Coronary artery (tissue), 2 donors: ENCODE data around the gene SEC16A.

Experiments
- DNase-seq: peaks from one replicate; pipeline ENCODE4 v3.0.0-alpha.2; 2017; ENCODE audit warnings: low spot score
- H3K27ac ChIP-seq, 2 donors: fragments of 200-600 bp; sonication (generic); one replicate each; pipeline ENCODE4 v1.5.1; 2016 to 2019
- H3K4me3 ChIP-seq: fragments of 200-600 bp; sonication (generic); 2 replicates; pipeline ENCODE4 v1.5.1; 2016; ENCODE audit warnings: mild to moderate bottlenecking, moderate library complexity
- TF ChIP-seq, protein P1 (sequence below): fragments of 200-600 bp; sonication (generic); IDR thresholded peaks from one replicate; pipeline ENCODE4 v1.5.1; 2019; ENCODE audit warnings: antibody characterized with exemption

Gene SEC16A

DNA sequence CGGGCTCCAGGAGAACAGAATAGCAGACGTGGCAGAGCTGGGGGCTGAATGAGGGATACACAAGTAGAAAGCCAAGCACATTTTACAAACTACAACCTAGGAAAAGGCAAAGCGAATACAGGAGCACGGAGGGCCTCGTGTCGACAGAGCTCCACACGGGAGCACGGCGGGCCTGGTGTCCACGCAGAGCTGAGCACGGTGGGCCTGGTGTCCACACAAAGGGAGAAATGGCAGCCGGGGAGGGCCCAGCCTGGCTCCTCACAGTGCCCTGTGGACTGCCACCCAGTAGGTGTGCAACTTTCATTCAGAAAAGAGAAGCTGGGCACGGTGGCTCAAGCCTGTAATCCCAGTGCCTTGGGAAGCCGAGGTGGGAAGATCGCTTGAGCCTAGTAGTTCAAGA lies 39.8 kb downstream of the SEC16A start:
- TF ChIP-seq, protein P1, sequence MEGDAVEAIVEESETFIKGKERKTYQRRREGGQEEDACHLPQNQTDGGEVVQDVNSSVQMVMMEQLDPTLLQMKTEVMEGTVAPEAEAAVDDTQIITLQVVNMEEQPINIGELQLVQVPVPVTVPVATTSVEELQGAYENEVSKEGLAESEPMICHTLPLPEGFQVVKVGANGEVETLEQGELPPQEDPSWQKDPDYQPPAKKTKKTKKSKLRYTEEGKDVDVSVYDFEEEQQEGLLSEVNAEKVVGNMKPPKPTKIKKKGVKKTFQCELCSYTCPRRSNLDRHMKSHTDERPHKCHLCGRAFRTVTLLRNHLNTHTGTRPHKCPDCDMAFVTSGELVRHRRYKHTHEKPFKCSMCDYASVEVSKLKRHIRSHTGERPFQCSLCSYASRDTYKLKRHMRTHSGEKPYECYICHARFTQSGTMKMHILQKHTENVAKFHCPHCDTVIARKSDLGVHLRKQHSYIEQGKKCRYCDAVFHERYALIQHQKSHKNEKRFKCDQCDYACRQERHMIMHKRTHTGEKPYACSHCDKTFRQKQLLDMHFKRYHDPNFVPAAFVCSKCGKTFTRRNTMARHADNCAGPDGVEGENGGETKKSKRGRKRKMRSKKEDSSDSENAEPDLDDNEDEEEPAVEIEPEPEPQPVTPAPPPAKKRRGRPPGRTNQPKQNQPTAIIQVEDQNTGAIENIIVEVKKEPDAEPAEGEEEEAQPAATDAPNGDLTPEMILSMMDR: no peak
- H3K27ac ChIP-seq: no peak overlapping the region
- DNase-seq: no peak

DNA sequence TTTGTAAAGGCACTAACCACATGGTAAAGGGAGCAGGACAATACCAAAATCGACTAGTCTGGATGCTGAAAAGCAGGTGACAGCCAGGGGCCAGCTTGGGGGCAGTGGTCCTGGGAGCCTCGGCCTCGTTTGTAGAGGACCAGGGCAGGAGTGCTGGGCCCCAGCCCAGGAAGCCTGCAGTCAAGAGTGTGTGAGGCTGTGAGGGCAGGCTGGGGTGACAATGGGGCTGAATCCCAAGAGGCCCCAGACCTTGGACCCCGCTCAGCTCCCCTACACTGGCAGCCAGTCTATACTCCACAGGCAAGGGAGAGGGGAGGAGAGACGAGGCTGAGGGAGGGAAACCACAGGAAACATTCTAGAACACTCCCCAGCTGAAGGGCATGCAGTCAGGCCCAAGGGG lies 40.6 kb downstream of the SEC16A start:
- no peak for DNase-seq
- Histone ChIP-seq H3K4me3 (no peak overlapping the region), H3K27ac (no peak overlapping the region)
- TF ChIP-seq, protein P1: no peak

More for the DNA sequence above, 39.8 kb downstream of the SEC16A start:
- H3K4me3 ChIP-seq: no peak overlapping the region

DNA sequence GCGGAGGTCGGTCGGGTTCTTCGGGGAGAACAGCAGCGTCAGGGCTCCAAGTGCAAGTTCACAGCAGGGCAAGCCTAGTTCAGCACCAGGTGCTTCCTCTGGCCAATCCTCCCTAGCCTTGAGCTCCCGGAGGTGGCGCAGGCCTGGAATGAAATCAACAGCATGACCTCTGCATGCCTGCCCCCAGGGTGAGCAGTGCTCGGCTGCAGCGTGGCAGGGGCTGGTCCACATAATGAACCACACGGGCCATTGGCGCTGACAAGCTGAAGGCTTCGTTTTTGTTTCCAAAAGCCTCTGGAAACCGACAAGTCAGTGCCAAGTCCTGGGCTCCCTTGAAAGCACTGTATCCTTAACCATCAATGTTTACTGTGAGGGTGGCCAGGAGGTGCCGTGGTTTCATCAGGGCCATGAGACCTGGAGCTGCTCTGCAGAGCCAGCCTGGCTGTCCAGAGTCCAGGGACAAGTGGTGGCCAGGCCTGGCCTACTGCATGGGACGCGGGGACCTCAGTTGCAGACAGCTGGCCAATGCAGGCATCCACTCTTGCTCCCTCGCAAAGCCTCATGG lies 41.1 kb downstream of the SEC16A start:
- no peak for DNase-seq
- TF ChIP-seq, protein P1: no peak
- Histone ChIP-seq H3K4me3 (no peak overlapping the region), H3K27ac (no peak overlapping the region)

DNA sequence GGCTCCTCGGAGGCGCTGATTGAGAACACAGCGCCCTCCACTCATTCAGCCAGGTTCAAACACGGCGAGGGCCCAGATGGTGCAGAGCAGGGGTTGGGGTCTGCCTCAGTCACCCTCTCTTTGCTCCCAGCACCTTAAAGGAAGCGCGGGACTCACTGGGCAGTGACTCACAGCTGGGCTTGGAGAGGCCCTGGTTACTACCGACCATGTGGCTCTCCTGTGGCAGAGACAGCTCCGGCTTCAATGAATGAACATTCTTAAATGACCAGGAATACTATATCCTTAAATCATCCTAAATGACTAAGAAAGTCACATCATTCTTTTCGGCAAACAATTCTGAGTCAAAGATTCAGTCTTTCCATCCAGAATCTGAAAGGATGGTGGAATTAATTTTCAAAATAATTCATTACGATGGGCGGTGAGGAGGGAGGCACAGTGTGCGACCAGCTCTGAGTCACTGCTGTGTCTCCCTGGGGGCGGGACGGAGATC lies 41.6 kb downstream of the SEC16A start:
- no peak overlapping the region for H3K27ac ChIP-seq
- TF ChIP-seq, protein P1: no peak
- no peak for DNase-seq
- H3K4me3 ChIP-seq: no peak overlapping the region

DNA sequence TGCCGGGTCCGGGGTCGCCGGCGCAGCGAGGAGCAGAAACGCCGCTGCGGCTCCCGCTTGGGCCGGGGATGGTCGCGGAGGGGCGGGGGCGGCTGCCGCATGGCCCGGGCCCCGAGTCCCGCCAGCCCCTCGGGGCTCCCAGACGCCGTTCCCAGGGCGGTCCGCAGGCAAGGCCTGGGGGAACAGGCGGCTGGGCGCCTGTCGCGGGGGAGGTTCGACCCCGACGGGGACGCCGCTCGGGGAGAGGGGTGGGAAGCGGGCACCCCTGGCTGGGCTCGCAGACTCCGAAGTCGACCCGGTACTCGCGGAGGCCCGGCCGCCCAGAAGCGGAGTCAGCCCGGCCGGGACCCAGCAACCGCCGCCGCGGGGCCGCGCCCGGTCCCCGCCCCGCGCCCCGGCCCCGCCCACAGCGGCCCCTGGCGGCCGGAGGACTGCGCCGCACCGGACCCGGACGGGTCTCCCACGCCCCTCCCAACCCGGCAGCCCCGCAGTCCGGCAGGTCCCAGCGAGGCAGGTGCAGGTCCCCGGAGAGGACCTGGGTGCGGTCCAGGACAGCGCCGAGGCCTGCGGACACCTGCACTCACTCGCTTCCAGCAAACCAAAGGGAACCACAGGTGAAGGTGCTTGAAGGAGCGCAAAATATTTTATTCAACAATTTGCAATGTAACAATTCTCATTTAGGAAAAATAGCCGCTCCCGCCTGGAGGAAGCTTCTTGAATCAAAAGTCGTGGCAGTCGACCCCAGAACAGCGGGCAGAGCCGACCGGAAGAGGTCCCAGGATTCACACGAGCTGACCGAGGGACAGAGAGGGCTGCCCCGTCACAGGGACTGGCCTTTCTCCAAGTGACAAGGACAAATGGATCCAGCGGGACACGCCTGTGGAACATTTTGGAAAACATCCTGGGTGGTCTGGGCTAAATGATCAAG lies 43.1 kb downstream of the SEC16A start, which contains the start of gene INPP5E:
INPP5E (minus strand) TSS at position 365 of the 928 bp plus-strand sequence. CDS start 426 bp downstream, outside the sequence.
- peak within 1 kb of the TSS; percentile 52 to 90 for H3K27ac ChIP-seq

DNA sequence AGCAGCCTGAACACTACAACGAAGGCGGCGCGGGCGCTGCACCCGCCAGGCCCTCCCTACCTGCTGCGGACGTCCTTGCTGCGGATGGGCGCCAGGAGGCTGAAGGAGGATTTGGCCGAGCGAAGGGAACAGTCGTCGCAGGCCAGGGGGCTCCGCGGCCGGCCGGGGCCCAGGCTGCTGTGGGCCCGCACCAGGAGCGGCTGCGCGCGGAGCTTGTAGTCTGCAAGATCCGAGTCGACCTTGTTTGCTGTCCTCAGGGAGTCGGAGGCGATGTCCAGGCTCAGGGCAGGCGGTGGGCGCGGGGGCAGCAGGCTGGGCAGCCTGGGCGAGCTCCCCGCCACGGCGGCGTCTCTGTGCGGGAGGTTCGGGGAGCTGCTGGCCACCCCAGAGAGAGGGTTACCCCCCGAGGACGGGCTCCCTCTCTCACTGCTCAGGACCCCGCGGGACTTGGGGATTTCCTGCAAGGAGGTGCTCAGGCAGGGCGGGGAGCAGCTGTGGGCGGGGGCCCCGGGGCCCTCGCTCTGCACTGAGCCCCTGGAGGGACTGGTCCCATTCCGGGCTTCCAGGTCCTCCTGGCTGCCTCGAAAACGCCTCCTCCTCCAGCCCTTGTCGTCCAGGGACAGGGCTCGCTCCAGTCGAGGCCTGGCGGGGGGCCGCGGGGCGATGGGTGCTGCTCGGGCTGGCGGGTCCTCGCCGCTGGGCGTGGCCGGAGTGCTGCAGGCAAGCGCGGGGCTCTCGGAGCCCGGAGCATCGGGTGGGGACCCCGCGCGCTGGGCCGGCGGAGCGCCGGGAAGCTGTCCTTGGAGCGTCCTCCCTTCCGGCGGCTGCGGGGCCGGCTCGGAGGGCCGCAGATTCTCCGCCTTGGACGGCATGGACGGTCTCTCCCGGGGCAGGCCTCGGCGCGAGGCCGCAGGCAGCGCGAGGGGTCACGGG lies 44.0 kb downstream of the SEC16A start:
- H3K4me3 ChIP-seq: peak overlapping the region; percentile 99
- TF ChIP-seq, protein P1: no peak
- H3K27ac ChIP-seq: peak overlapping the region; percentile 52 to 90
- peak; percentile 68 for DNase-seq

More for the DNA sequence above, 43.1 kb downstream of the SEC16A start, which contains the start of gene INPP5E:
- peak within 1 kb of the TSS; percentile 99 for H3K4me3 ChIP-seq
- DNase-seq: peak; percentile 77
- TF ChIP-seq, protein P1: peak; percentile 72
